Measurements from ENCODE around the gene C3orf80.

- TF ChIP-seq, protein P1, sequence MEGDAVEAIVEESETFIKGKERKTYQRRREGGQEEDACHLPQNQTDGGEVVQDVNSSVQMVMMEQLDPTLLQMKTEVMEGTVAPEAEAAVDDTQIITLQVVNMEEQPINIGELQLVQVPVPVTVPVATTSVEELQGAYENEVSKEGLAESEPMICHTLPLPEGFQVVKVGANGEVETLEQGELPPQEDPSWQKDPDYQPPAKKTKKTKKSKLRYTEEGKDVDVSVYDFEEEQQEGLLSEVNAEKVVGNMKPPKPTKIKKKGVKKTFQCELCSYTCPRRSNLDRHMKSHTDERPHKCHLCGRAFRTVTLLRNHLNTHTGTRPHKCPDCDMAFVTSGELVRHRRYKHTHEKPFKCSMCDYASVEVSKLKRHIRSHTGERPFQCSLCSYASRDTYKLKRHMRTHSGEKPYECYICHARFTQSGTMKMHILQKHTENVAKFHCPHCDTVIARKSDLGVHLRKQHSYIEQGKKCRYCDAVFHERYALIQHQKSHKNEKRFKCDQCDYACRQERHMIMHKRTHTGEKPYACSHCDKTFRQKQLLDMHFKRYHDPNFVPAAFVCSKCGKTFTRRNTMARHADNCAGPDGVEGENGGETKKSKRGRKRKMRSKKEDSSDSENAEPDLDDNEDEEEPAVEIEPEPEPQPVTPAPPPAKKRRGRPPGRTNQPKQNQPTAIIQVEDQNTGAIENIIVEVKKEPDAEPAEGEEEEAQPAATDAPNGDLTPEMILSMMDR (conservative IDR thresholded peaks at IDR 0.05 in 1 of 2, IDR thresholded peaks at IDR 0.05 in 1 of 2; ENCODE audit: low read depth in 1 of 2, low read length in 2 of 2) = no peak
- no peak for TF ChIP-seq EZH2 (IDR thresholded peaks at IDR 0.05; ENCODE audit: low read length, missing control alignments)
Observed at GRCh38 chr3:160196511-160197104, 28.6 kb upstream of the C3orf80 start.

Measured in fibroblast of lung (primary cell).